GM21723 (cell line): ENCODE data around the gene CMPK1.

Experiments
- ATAC-seq: cut with Tn5 transposase; IDR thresholded peaks from one replicate; pipeline ENCODE4 v1.9.1; 2021; ENCODE audit warnings: mild to moderate bottlenecking, moderate library complexity; ENCODE audit not compliant: unreplicated experiment

CMPK1 gene

DNA sequence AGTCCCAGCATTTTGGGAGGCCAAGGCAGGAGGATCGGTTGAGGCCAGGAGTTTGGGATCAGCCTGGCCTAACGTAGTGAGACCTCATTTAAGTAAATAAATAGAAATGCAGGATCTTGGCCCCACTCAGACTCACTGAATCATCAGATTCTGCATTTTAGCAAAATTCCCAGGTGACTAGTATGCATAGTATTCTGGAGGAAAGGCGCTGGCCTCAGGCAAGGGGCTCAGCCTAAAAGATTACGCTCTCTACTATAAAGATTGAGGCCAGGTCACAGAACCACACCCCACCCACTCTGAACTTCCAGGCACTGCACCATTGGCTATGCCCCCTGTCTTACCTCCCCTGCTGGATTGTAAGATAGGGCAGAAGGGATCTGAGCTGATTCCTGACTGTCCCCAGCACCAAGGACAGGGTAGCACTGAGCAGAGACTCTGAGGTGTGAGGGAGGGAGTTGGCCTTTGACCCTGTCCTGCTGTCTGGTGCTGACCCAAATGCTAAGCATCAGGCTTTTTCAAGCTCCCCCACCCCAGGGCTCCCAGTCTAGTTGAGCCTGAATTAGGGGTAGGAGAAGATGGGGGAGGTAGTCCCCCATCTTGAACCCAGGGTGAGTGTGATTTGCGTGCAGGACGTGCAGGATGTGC is 85.2 kb downstream of the CMPK1 start:
- no peak for ATAC-seq

- no peak for ATAC-seq
Observed at GRCh38 chr1:47420547-47420946, 87.0 kb downstream of the CMPK1 start.

DNA sequence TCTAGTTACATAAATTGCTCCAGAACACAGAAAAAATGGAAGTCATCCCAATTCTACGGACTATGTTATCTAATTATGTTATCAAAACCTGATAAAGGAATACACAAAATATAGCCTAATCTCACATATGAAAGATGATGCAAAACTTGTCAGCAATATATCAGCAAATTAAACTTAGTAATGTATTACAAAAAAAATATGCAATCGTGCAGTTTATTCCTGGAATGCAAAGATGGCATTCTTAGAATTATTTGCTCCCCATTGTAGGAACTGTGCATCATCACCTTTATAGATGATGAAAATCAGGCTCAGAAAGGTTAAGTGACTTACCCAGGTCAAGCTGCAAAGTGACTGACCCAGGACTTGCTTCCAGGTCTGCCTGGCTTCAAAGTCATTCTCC is 90.3 kb downstream of the CMPK1 start:
- no peak for ATAC-seq

GRCh38 chr1:47424336-47424982 is 90.9 kb downstream of the CMPK1 start:
- ATAC-seq: no peak
